Ishikawa (cell line): Measurements from ENCODE around the gene HINT2.

ENCODE experiments used
- CEBPB ChIP-seq: IDR thresholded peaks from 2 replicates; pipeline ENCODE4 v1.6.1; 2012
- CREB1 ChIP-seq: IDR thresholded peaks from 2 replicates; pipeline ENCODE4 v1.6.1; 2012; ENCODE audit warnings: low read depth
- EGR1 ChIP-seq: IDR thresholded peaks from 2 replicates; pipeline ENCODE4 v1.6.1; 2012
- EP300 ChIP-seq: IDR thresholded peaks from 2 replicates; pipeline ENCODE4 v1.6.1; 2012; ENCODE audit warnings: borderline replicate concordance
- FOXM1 ChIP-seq: IDR thresholded peaks from 2 replicates; pipeline ENCODE4 v1.6.1; 2012; ENCODE audit warnings: low read depth, borderline replicate concordance
- MAX ChIP-seq: IDR thresholded peaks from 2 replicates; pipeline ENCODE4 v1.6.1; 2012
- NFIC ChIP-seq: IDR thresholded peaks from 2 replicates; pipeline ENCODE4 v1.6.1; 2012
- RAD21 ChIP-seq: IDR thresholded peaks from 2 replicates; pipeline ENCODE4 v1.6.1; 2012; ENCODE audit warnings: low read depth
- TAF1 ChIP-seq: IDR thresholded peaks from 2 replicates; pipeline ENCODE4 v1.6.1; 2012; ENCODE audit warnings: low read depth, mild to moderate bottlenecking
- TCF12 ChIP-seq: IDR thresholded peaks from 2 replicates; pipeline ENCODE4 v1.6.1; 2012; ENCODE audit warnings: low read depth
- TEAD4 ChIP-seq: IDR thresholded peaks from 2 replicates; pipeline ENCODE4 v1.6.1; 2012
- YY1 ChIP-seq: IDR thresholded peaks from 2 replicates; pipeline ENCODE4 v1.6.1; 2012; ENCODE audit warnings: low read depth
- TF ChIP-seq, protein P1 (sequence below): IDR thresholded peaks from 2 replicates; pipeline ENCODE4 v1.6.1; 2012; ENCODE audit warnings: low read depth, mild to moderate bottlenecking

GRCh38 chr9:35839926-35840325 lies 25.1 kb upstream of the HINT2 start:
- TF ChIP-seq EGR1: no peak
- TF ChIP-seq, protein P1, sequence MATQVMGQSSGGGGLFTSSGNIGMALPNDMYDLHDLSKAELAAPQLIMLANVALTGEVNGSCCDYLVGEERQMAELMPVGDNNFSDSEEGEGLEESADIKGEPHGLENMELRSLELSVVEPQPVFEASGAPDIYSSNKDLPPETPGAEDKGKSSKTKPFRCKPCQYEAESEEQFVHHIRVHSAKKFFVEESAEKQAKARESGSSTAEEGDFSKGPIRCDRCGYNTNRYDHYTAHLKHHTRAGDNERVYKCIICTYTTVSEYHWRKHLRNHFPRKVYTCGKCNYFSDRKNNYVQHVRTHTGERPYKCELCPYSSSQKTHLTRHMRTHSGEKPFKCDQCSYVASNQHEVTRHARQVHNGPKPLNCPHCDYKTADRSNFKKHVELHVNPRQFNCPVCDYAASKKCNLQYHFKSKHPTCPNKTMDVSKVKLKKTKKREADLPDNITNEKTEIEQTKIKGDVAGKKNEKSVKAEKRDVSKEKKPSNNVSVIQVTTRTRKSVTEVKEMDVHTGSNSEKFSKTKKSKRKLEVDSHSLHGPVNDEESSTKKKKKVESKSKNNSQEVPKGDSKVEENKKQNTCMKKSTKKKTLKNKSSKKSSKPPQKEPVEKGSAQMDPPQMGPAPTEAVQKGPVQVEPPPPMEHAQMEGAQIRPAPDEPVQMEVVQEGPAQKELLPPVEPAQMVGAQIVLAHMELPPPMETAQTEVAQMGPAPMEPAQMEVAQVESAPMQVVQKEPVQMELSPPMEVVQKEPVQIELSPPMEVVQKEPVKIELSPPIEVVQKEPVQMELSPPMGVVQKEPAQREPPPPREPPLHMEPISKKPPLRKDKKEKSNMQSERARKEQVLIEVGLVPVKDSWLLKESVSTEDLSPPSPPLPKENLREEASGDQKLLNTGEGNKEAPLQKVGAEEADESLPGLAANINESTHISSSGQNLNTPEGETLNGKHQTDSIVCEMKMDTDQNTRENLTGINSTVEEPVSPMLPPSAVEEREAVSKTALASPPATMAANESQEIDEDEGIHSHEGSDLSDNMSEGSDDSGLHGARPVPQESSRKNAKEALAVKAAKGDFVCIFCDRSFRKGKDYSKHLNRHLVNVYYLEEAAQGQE: no peak
- no peak for TF ChIP-seq TCF12
- TF ChIP-seq CREB1: no peak
- no peak for TF ChIP-seq FOXM1
- no peak for TF ChIP-seq YY1
- no peak for TF ChIP-seq EP300
- no peak for TF ChIP-seq TEAD4
- no peak for TF ChIP-seq TAF1
- TF ChIP-seq RAD21: no peak
- no peak for TF ChIP-seq MAX
- no peak for TF ChIP-seq CEBPB
- TF ChIP-seq NFIC: no peak
